OCI-LY3 (cell line): Measurements from ENCODE around the gene ADAD2.

ENCODE experiments used
- EZH2phosphoT487 ChIP-seq: fragments of 200-600 bp; shearing (Covaris generic); IDR thresholded peaks from 2 replicates; pipeline ENCODE4 v1.6.1; 2018; ENCODE audit warnings: antibody characterized with exemption, mixed run types, low read depth
- TF ChIP-seq, protein P1 (sequence below): fragments of 200-600, 300-600 bp; sonication (generic); IDR thresholded peaks from 2 replicates; pipeline ENCODE4 v1.5.1; 2014; ENCODE audit warnings: antibody characterized with exemption, low read length, low read depth

GRCh38 chr16:84242839-84243238 is 51.9 kb downstream of the ADAD2 start:
- TF ChIP-seq, protein P1, sequence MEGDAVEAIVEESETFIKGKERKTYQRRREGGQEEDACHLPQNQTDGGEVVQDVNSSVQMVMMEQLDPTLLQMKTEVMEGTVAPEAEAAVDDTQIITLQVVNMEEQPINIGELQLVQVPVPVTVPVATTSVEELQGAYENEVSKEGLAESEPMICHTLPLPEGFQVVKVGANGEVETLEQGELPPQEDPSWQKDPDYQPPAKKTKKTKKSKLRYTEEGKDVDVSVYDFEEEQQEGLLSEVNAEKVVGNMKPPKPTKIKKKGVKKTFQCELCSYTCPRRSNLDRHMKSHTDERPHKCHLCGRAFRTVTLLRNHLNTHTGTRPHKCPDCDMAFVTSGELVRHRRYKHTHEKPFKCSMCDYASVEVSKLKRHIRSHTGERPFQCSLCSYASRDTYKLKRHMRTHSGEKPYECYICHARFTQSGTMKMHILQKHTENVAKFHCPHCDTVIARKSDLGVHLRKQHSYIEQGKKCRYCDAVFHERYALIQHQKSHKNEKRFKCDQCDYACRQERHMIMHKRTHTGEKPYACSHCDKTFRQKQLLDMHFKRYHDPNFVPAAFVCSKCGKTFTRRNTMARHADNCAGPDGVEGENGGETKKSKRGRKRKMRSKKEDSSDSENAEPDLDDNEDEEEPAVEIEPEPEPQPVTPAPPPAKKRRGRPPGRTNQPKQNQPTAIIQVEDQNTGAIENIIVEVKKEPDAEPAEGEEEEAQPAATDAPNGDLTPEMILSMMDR = no peak
- no peak for TF ChIP-seq EZH2phosphoT487
